NCI-H2081 (cell line): ENCODE data around the gene TMEM82.

Source experiments
- DNase-seq, 2 experiments: peaks; one replicate each; lab custom pipeline; 2025; lab: John Stamatoyannopoulos, UW

Gene TMEM82

DNA sequence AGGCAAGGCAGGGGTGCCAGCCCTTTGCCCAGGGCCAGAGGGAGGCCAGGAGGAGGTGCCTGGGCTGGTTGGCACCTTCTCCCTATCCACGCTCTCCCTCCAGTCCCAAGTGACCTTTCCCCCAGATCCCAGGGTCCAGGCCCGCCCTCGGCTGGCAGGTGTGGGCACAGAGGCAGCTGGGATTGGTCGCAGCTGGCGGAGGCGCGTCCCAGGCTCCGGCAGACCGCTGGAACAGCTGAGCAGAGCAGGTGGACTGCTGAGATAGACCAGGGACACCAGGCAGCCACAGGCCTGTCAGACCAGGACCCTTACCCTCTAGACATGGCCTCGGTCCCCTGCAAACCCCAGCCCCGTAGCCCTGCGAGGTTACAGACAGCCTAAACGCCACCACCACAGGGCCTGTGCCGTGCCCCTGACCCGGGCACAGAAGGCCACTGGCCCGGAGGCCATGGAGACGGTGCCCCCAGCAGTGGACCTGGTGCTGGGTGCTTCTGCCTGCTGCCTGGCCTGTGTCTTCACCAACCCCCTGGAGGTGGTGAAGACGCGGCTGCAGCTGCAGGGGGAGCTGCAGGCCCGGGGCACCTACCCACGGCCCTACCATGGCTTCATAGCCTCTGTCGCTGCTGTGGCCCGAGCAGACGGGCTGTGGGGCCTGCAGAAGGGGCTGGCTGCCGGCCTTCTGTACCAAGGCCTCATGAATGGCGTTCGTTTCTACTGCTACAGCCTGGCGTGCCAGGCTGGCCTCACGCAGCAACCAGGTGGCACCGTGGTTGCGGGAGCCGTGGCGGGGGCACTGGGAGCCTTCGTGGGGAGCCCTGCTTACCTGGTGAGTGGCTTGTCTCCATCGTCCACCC lies 6.0 kb upstream of the TMEM82 start, which contains the start of gene SLC25A34:
Gene SLC25A34 (plus strand): TSS at position 221 of the 854 bp plus-strand sequence. CDS start 228 bp downstream, at position 449.
- DNase-seq = peak; percentile 31 to 71

- no peak for DNase-seq
Measured at GRCh38 chr1:15736892-15737261, 5.4 kb upstream of the TMEM82 start.

DNA sequence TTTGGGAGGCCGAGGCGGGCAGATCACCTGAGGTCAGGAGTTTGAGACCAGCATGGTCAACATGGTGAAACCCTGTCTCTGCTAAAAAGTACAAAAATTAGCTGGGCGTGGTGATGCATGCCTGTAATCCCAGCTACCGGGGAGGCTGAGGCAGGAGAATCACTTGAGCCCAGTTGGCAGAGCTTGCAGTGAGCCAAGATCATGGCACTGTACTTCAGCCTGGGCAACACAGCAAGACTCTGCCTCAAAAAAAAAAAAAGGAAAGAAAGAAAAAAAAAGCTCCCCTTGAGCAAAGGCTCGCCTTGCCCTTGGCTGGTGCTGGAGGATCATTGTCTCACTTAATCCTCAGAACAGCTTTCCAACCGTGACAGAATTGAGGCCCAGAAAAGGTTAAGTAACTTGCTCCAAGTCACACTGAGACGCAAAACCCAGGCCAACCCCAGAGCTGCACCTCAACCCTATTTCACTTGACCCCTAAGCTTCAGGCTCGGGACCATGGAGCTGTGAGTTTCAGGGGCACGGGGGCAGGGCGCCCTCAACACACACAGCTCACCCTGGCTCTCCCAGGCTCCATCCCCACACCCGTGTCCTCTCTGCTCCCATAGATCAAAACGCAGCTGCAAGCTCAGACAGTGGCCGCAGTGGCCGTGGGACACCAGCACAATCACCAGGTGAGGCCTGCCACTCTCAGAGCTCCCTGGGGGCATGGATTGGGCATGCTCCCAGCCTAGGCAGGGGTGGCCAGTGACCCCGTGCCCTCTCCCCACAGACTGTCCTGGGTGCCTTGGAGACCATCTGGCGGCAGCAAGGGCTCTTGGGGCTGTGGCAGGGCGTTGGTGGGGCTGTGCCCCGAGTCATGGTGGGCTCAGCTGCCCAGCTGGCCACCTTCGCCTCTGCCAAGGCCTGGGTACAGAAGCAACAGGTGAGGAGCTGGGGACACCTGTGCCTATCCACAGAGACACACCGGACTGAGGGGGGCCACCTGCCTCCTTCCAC lies 4.7 kb upstream of the TMEM82 start:
- DNase-seq = no peak

DNA sequence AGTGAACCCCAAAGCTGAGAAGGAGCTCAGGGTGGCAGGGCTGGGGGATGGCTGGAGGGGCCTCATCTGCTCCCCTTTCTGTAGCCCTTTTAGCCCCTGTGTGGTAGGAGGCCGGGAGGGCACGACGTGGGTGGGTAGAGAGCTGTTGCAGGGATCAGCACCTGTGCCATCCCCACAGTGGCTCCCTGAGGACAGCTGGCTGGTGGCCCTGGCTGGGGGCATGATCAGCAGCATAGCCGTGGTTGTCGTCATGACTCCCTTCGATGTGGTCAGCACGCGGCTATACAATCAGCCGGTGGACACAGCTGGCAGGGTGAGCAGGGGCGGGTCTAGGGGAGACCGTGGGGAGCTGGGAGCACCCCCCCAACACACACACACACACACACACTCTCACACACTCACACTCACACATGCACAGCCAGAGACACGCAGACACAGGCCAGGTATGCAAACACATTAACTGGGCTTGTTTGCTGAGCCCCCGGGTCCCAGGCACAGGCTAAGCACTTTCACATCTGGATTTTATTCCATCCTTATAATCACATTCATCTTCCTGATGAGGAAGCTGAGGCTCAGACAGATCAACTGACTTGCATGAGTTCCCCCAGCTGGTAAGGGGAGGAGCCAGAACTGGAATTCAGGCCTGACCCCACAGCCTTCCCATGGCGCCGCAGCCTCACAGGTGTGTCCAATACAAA lies 3.7 kb upstream of the TMEM82 start:
- no peak for DNase-seq

DNA sequence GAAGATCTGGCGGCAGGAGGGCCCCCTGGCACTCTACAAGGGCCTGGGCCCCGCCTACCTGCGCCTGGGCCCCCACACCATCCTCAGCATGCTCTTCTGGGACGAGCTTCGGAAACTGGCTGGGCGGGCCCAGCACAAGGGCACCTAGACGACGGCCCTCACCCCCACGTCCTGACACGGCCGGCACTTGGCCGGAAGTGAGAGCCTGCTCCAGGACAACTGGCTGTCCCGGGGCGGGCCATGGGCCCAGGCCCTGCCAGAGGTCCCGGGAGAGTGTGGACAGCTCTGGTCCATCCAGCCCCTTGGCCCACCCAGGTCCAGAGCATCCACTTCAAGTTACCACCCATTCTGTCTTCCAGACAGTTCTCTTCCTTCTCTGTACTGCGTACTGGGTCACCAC lies 3.0 kb upstream of the TMEM82 start:
- no peak for DNase-seq

DNA sequence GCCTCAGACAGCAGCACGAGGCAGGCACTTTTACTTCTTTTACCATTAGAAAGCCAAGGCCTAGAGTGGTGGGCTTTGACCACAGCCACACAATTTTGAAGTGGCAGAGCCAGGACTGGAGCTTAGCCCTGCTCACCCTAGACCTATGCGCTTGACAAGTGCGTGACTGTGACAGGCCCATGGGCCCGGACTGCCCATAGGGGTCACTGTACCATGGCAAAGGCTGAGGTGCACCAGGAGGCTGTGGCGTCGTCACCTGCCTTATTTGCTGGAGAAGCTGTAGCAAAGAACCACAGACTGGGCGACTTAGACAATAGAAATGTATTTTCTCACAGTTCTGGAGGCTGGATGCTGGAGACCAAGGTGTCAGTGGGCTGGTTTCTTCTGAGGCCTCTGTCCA lies 2.6 kb upstream of the TMEM82 start:
- DNase-seq = no peak

- DNase-seq = peak; percentile 90 to 95
Measured at GRCh38 chr1:15740924-15741850, 1.1 kb upstream of the TMEM82 start.

GRCh38 chr1:15744122-15744679 lies 1.9 kb downstream of the TMEM82 start:
- DNase-seq = no peak

- DNase-seq = no peak
Measured at GRCh38 chr1:15747378-15747777, 5.1 kb downstream of the TMEM82 start.

- no peak for DNase-seq
Measured at GRCh38 chr1:15748264-15748663, 6.0 kb downstream of the TMEM82 start.

- no peak for DNase-seq
Measured at GRCh38 chr1:15748690-15749398, 6.5 kb downstream of the TMEM82 start.

DNA sequence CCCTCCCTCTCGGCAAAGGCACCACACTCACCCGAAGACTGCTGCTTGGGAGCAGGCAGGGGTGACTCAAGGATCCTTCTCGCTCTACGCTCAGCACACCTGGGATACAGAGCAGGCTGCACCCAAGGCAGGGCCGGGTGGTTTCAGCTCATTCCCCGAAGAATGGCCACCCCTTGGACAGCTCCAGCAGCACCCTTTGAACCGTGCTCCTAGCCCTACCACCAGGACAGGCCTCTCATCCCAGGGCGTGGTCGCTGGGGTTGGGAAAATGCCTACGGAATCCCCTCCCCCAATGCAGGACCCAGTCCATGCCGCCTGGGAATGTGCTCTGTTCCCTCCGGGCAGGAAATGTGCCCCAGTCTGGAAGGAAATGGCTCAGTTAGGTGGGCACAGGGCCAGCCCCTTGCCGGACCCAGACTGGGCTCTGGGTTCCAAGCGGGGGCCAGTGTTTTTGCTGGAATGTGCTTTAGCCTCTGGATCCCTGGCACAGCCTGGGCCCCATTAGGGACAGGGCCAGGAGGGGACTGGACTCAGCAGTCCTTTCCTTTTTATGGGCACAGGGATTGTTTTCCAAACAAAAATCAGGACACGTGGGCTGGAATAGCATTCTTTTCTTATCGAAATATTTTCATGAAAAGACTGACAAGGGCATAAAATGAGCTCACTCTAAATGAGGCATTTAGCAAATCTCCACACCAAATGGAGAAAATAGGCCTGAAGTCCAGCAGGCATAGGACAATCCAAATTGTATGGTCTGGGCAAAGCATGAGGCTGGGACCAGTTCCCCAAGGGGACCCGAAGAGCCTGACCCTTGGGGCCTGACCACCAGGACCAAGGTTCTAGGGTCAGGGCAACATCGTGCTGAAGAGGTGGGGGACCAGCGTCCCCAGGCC lies 7.3 kb downstream of the TMEM82 start:
- DNase-seq = no peak

DNA sequence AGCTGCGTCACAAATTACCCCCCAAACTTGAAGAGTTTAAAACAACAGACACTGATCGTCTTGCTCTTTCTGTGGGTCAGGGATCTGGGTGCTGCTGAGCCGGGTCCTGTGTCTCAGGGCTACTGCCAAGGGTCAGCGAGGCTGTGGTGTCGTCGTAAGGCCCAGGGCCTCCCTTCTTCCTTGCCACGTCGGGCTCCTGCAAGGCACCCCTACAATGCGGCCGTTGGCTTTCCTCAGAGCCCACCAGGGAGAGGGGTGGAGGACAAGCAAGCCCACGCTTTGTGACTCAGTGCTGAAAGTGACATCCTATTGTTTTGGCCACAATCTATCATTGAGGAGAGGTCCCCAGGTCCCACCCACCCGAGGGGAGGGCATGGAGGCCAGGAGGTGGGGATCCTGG lies 8.6 kb downstream of the TMEM82 start:
- no peak for DNase-seq

DNA sequence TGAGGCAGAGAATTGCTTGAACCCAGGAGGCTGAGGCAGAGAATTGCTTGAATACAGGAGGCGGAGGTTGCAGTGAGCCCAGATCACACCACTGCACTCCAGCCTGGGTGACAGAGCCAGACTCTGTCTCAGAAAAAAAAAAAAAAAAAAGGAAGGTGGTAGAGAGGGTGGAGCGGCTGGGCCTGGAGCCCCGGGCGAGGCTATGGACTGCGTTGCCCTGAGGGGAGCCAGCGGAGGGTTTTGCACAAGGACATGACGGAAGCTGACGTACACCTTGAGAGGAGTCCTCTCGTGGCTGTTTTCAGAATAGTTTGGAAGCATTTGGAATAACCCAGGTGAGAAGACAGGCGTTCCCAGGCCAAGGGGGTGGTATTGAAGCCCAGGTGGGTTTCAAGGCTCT lies 9.4 kb downstream of the TMEM82 start:
- DNase-seq = no peak

- DNase-seq = no peak
Measured at GRCh38 chr1:15753776-15754175, 11.5 kb downstream of the TMEM82 start.

GRCh38 chr1:15755021-15755645 lies 12.8 kb downstream of the TMEM82 start:
- no peak for DNase-seq

DNA sequence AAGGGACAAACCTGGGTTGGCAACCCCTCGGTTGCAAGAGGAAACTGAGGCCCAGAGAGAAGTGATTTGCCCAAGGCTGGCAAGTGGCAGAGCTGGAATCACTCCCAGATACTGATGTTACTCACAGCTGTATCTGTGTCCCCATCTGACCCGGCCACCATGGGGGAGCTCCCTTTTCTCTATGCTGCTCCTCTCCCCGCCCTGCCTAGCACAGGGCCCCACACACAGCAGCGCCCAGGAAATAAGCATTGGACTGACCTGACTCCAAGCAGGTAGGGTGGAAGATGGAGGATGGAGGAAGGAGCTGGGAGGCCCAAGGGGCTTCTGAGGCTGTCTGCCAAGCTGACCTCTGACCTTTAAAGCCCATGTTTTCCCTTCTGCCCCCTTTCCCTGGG lies 13.3 kb downstream of the TMEM82 start:
- no peak for DNase-seq
